Heart right ventricle (tissue), 16 donors: ENCODE results near the gene CHN2. TPM values are rescaled to one million over a fixed set of nuclear protein-coding genes. Genes with fewer than 3 reads are reported as not detected.
"Not testable (repeated sequence)": the region's sequence is repeated elsewhere in the genome, so short reads cannot be mapped to it uniquely, and the experiment has no call there.

ENCODE experiments used
- ATAC-seq, 8 donors: fragments of 200-7000 bp; cut with Tn5 transposase; one replicate each; pipeline ENCODE4 v1.9.1; 2020; ENCODE audit warnings: mild to moderate bottlenecking in 8 of 8, moderate library complexity in 8 of 8, moderate number of reproducible peaks in 1 of 8
- DNase-seq, 2 donors: peaks; one replicate each; pipeline ENCODE4 v3.0.0-alpha.2; 2020
- H3K27ac ChIP-seq, 10 donors: fragments of 200-600 bp; sonication (generic) in 2 of 10; one replicate each; pipeline versions ENCODE4 v1.5.0 to v1.8.0; 2020 to 2022; ENCODE audit warnings: mild to moderate bottlenecking in 3 of 10
- H3K27me3 ChIP-seq, 7 donors: fragments of 200-600 bp; one replicate each; pipeline ENCODE4 v1.8.0; 2021 to 2022; ENCODE audit warnings: mild to moderate bottlenecking in 2 of 7
- H3K36me3 ChIP-seq, 9 donors: fragments of 200-600 bp; sonication (generic) in 1 of 9; one replicate each; pipeline versions ENCODE4 v1.5.0 to v1.8.0; 2020 to 2022; ENCODE audit warnings: mild to moderate bottlenecking in 2 of 9
- H3K4me1 ChIP-seq, 9 donors: fragments of 200-600 bp; sonication (generic) in 1 of 9; one replicate each; pipeline versions ENCODE4 v1.5.0 to v1.8.0; 2020 to 2022; ENCODE audit warnings: mild to moderate bottlenecking in 4 of 9
- H3K4me3 ChIP-seq, 10 donors: fragments of 200-600 bp; sonication (generic) in 2 of 10; one replicate each; pipeline versions ENCODE4 v1.5.0 to v1.8.0; 2020 to 2022; ENCODE audit warnings: mild to moderate bottlenecking in 7 of 10, moderate library complexity in 2 of 10
- H3K9me3 ChIP-seq, 11 donors: fragments of 200-600 bp in 10 of 11; sonication (generic) in 2 of 11; one replicate each; pipeline versions ENCODE4 v1.5.0 to v1.8.0; 2013 to 2022; ENCODE audit warnings: mild to moderate bottlenecking in 2 of 11, control low read depth in 1 of 11, moderate library complexity in 1 of 11
- CTCF ChIP-seq, 9 donors: fragments of 200-600 bp; sonication (generic) in 2 of 9; IDR thresholded peaks; one replicate each; pipeline versions ENCODE4 v1.5.0 to v1.8.0; 2021 to 2022; ENCODE audit warnings: antibody characterized with exemption in 9 of 9, mild to moderate bottlenecking in 5 of 9, moderate library complexity in 1 of 9
- WGBS, 2 donors: extraction: QIAGEN DNeasy Blood & Tissue Kit; methylation state at CpG; one replicate each; pipeline ENCODE4 v1.1.7; 2013; ENCODE audit warnings: inconsistent platforms in 1 of 2; 5-methylcytosine and 5-hydroxymethylcytosine counted together
- intact Hi-C, 10 donors: fragments of 100-400 bp; cut with DNase I; formaldehyde crosslinking; loops; one replicate each; pipeline versions ENCODE4 v1.11.1 to v1.14.2; 2022
- polyA plus RNA-seq, 2 donors: library from polyadenylated mRNA; stranded (reverse); fragments of 200-250 nt; gene quantifications; one replicate each; pipeline ENCODE4 v1.2.3, GENCODE V29; 2013
- total RNA-seq, 10 donors: library from RNA; stranded (reverse); fragmentation: NEBNext Ultra II Directional in 3 of 10; extraction: Animal tissue kit (Norgen Biotek cat#: 25700) in 3 of 10; gene quantifications; one replicate each; pipeline versions ENCODE4 v1.2.1 to v1.2.4, GENCODE V29; 2021 to 2023
- donor health status: Arrhythmogenic right ventricular cardiomyopathy.
- donor health status: ischemic (EF 13 %, LVEDD 7.1; RV severe dilation, severe dysfunction).
- donor health status: healthy with polysubstance abuse.
- donor health status: DM: no; HTN: yes; CAD: no.
- donor health status: DM: no; HTN: no; CAD: no.
- donor health status: ischemic (EF 25% LVEDD 6.9; RV normal size, moderate dysfunction).
- donor health status: ischemic (EF 25% LVEDD 5.7; RV mildly dilated, moderate dysfunction).
- donor health status: healthy.
- donor health status: DM: yes; HTN: yes; CAD: no.
- donor health status: Ischemic cardiomyopathy.
- donor health status: ischemic (EF 35%, LVEDD 5.7; RV mildly dilated, moderate dysfunction).
- donor health status: nonischemic (EF 11% LVEDD 7.7; RV severe dilation, severe dysfunction).
- donor health status: DM: yes; HTN: yes; CAD: no.
- donor health status: PGD.
- donor health status: ischemic (EF 29% LVEDD 5.4; RV normal size, mild dysfunction).
- donor health status: nonischemic (EF 23%, LVEDD 6.1; RV moderate dilation, normal function).

Gene CHN2
- total and polyA plus RNA-seq, 12 donors = 5.9 to 54.9 (median 22.6) TPM

- ATAC-seq (no peak), DNase-seq (no peak)
- TF ChIP-seq CTCF (IDR thresholded peaks at IDR 0.05) = no peak
- no peaks in the 10 kb centered on the region for H3K36me3 ChIP-seq
- no peaks in the 10 kb centered on the region for H3K9me3 ChIP-seq
- 98 to 99% methylated on average over 3 of the region's 3 CpGs for WGBS, 2 donors
- H3K27me3 ChIP-seq = no peaks in the 10 kb centered on the region
- no peak overlapping the region for H3K4me3 ChIP-seq
- no peak overlapping the region for H3K27ac ChIP-seq
- H3K4me1 ChIP-seq = peaks cover 0 to 34% (median 16%) of the 10 kb centered on the region in 9 donors
- intact Hi-C loops = no loop called here
Measured at GRCh38 chr7:29258951-29259350, 64.4 kb downstream of the CHN2 start.

- Histone ChIP-seq H3K27ac (no peak overlapping the region), H3K9me3 (no peaks in the 10 kb centered on the region), H3K4me1 (peaks cover 0 to 15% (median 3%) of the 10 kb centered on the region in 9 donors), H3K36me3 (no peaks in the 10 kb centered on the region), H3K27me3 (no peaks in the 10 kb centered on the region), H3K4me3 (no peak overlapping the region)
- TF ChIP-seq CTCF (IDR thresholded peaks at IDR 0.05) = no peak
- intact Hi-C loops = no loop called here
- DNase-seq (no peak), ATAC-seq (no peak)
- 96 to 98% methylated on average over 2 of the region's 2 CpGs for WGBS, 2 donors
Measured at GRCh38 chr7:29262191-29262917, 67.8 kb downstream of the CHN2 start.

- H3K9me3 ChIP-seq, H3K27me3 ChIP-seq, intact Hi-C loops, ATAC-seq, H3K36me3 ChIP-seq, H3K27ac ChIP-seq, DNase-seq, H3K4me3 ChIP-seq: not testable (repeated sequence)
- peaks cover 0 to 15% (median 1%) of the 10 kb centered on the region in 9 donors for H3K4me1 ChIP-seq
- 97 to 100% methylated on average over 17 to 44 of the region's 44 CpGs for WGBS, 2 donors
Measured at GRCh38 chr7:29263601-29264207, 69.1 kb downstream of the CHN2 start.

- Histone ChIP-seq H3K4me3 (no peak overlapping the region), H3K27ac (no peak overlapping the region), H3K36me3 (no peaks in the 10 kb centered on the region), H3K4me1 (peaks cover 0 to 15% (median 0%) of the 10 kb centered on the region in 9 donors), H3K9me3 (no peaks in the 10 kb centered on the region), H3K27me3 (no peaks in the 10 kb centered on the region)
- DNase-seq = no peak
- TF ChIP-seq CTCF (IDR thresholded peaks at IDR 0.05) = no peak
- intact Hi-C loops = no loop called here
- peak; percentile 18 to 79 (median 70) for ATAC-seq
- 71 to 75% methylated on average over 6 of the region's 6 CpGs for whole genome bisulfite sequencing, 2 donors
Measured at GRCh38 chr7:29265208-29265923, 70.8 kb downstream of the CHN2 start.
